ENCODE data around the gene CARMIL3.

The CARMIL3 gene

GRCh38 chr14:24054646-24055045 lies 2.8 kb downstream of the CARMIL3 start:
- TF ChIP-seq CTCF (IDR thresholded peaks at IDR 0.05; ENCODE audit: low read depth, low read length), result no peak
- H3K9me3 ChIP-seq (ENCODE audit: insufficient read depth, low read length), result no peaks in the 10 kb centered on the region
- peaks cover 5% of the 10 kb centered on the region; the same call in 1 of the 2 replicates for H4K20me1 ChIP-seq (ENCODE audit: insufficient read depth, low read length)
- peaks cover 20% of the 10 kb centered on the region for H3K4me1 ChIP-seq (ENCODE audit: low read length)
- H3K4me2 ChIP-seq (ENCODE audit: low read length), result no peak overlapping the region
- H2AFZ ChIP-seq (ENCODE audit: low read depth, low read length), result no peak overlapping the region
- H3K79me2 ChIP-seq (ENCODE audit: low read length), result no peaks in the 10 kb centered on the region
- no peak overlapping the region for H3K9ac ChIP-seq (ENCODE audit: low read length)
- no peaks in the 10 kb centered on the region for H3K36me3 ChIP-seq (replicated peaks; ENCODE audit: low read depth, low read length)
- H3K27me3 ChIP-seq (ENCODE audit: low read depth, low read length), result no peaks in the 10 kb centered on the region
- no peak overlapping the region for H3K27ac ChIP-seq (ENCODE audit: low read length)
- H3K4me3 ChIP-seq (ENCODE audit: low read length), result no peak overlapping the region

- Histone ChIP-seq H3K36me3 (replicated peaks; ENCODE audit: low read depth, low read length) (no peaks in the 10 kb centered on the region), H3K27me3 (ENCODE audit: low read depth, low read length) (no peaks in the 10 kb centered on the region), H3K9ac (ENCODE audit: low read length) (no peak overlapping the region), H4K20me1 (ENCODE audit: insufficient read depth, low read length) (peaks cover 5% of the 10 kb centered on the region; the same call in 1 of the 2 replicates), H3K4me3 (ENCODE audit: low read length) (no peak overlapping the region), H3K79me2 (ENCODE audit: low read length) (no peaks in the 10 kb centered on the region), H3K27ac (ENCODE audit: low read length) (no peak overlapping the region), H3K4me1 (ENCODE audit: low read length) (peaks cover 7% of the 10 kb centered on the region), H3K9me3 (ENCODE audit: insufficient read depth, low read length) (no peaks in the 10 kb centered on the region), H3K4me2 (ENCODE audit: low read length) (no peak overlapping the region), H2AFZ (ENCODE audit: low read depth, low read length) (no peak overlapping the region)
- no peak for TF ChIP-seq EZH2phosphoT487 (IDR thresholded peaks at IDR 0.05; ENCODE audit: low read depth)
- TF ChIP-seq CTCF (IDR thresholded peaks at IDR 0.05; ENCODE audit: low read depth, low read length), result no peak
Measured at GRCh38 chr14:24055971-24056799, 4.4 kb downstream of the CARMIL3 start.

GRCh38 chr14:24056800-24057184 lies 5.0 kb downstream of the CARMIL3 start:
- no peaks in the 10 kb centered on the region for H3K27me3 ChIP-seq (ENCODE audit: low read depth, low read length)
- H2AFZ ChIP-seq (ENCODE audit: low read depth, low read length), result no peak overlapping the region
- H3K27ac ChIP-seq (ENCODE audit: low read length), result no peak overlapping the region
- no peaks in the 10 kb centered on the region for H3K9me3 ChIP-seq (ENCODE audit: insufficient read depth, low read length)
- no peak overlapping the region for H3K9ac ChIP-seq (ENCODE audit: low read length)
- H3K36me3 ChIP-seq (replicated peaks; ENCODE audit: low read depth, low read length), result no peaks in the 10 kb centered on the region
- H3K4me2 ChIP-seq (ENCODE audit: low read length), result no peak overlapping the region
- H3K4me1 ChIP-seq (ENCODE audit: low read length), result peaks cover 4% of the 10 kb centered on the region
- TF ChIP-seq EZH2phosphoT487 (IDR thresholded peaks at IDR 0.05; ENCODE audit: low read depth) (no peak), CTCF (IDR thresholded peaks at IDR 0.05; ENCODE audit: low read depth, low read length) (no peak)
- H3K79me2 ChIP-seq (ENCODE audit: low read length), result no peaks in the 10 kb centered on the region
- no peak overlapping the region for H3K4me3 ChIP-seq (ENCODE audit: low read length)
- H4K20me1 ChIP-seq (ENCODE audit: insufficient read depth, low read length), result peaks cover 5% of the 10 kb centered on the region; the same call in 1 of the 2 replicates

- no peaks in the 10 kb centered on the region for H3K79me2 ChIP-seq (ENCODE audit: low read length)
- TF ChIP-seq CTCF (IDR thresholded peaks at IDR 0.05; ENCODE audit: low read depth, low read length), result no peak
- no peak for TF ChIP-seq EZH2phosphoT487 (IDR thresholded peaks at IDR 0.05; ENCODE audit: low read depth)
Measured at GRCh38 chr14:24057271-24057670, 5.5 kb downstream of the CARMIL3 start.

More at GRCh38 chr14:24057271-24057670, 5.5 kb downstream of the CARMIL3 start:
- Histone ChIP-seq H3K4me1 (ENCODE audit: low read length) (peaks cover 4% of the 10 kb centered on the region), H3K27ac (ENCODE audit: low read length) (no peak overlapping the region), H3K4me3 (ENCODE audit: low read length) (no peak overlapping the region), H3K4me2 (ENCODE audit: low read length) (no peak overlapping the region), H3K9ac (ENCODE audit: low read length) (no peak overlapping the region), H3K27me3 (ENCODE audit: low read depth, low read length) (no peaks in the 10 kb centered on the region), H4K20me1 (ENCODE audit: insufficient read depth, low read length) (peaks cover 5% of the 10 kb centered on the region; the same call in 1 of the 2 replicates), H3K9me3 (ENCODE audit: insufficient read depth, low read length) (no peaks in the 10 kb centered on the region), H2AFZ (ENCODE audit: low read depth, low read length) (no peak overlapping the region), H3K36me3 (replicated peaks; ENCODE audit: low read depth, low read length) (no peaks in the 10 kb centered on the region)
